HEK293 (cell line): ENCODE data around the gene AGMO.

Source experiments
- CTCF ChIA-PET: fragments of 350-600 bp; formaldehyde crosslinking; extraction: SDS; loops from one replicate; lab custom pipeline; 2021; ENCODE audit warnings: antibody characterized with exemption; lab: Yijun Ruan, JAX
- POLR2A ChIA-PET: fragments of 300-600 bp; formaldehyde crosslinking; extraction: SDS; loops from one replicate; lab custom pipeline; 2020; ENCODE audit warnings: antibody characterized with exemption, inconsistent platforms; lab: Yijun Ruan, JAX
- H3K27ac ChIP-seq: fragments of 200-500 bp; sonication (Bioruptor generic); 2 replicates; pipeline ENCODE4 v1.5.1; 2014; ENCODE audit warnings: low read depth, low read length, control low read depth, inconsistent platforms; ENCODE audit errors: extremely low read depth
- H3K36me3 ChIP-seq, 2 experiments: fragments of 200-500 bp in 1 of 2; sonication (Bioruptor generic) in 1 of 2; 1 replicate in 1 of 2; 2 replicates in 1 of 2; pipeline ENCODE4 v1.5.1; 2014 to 2017; ENCODE audit warnings: inconsistent platforms in 2 of 2, low read length in 2 of 2; ENCODE audit not compliant: control insufficient read depth in 2 of 2, insufficient read depth in 1 of 2
- H3K4me1 ChIP-seq: fragments of 200-500 bp; sonication (Bioruptor generic); 2 replicates; pipeline ENCODE4 v1.5.1; 2014; ENCODE audit warnings: mild to moderate bottlenecking, low read length, inconsistent platforms; ENCODE audit not compliant: control insufficient read depth, insufficient read depth
- H3K4me3 ChIP-seq: 2 replicates; pipeline ENCODE4 v1.5.1; 2011; ENCODE audit warnings: low read depth, mild to moderate bottlenecking, control low read depth, low read length, moderate library complexity
- H3K9me3 ChIP-seq: fragments of 200-500 bp; sonication (Bioruptor generic); 2 replicates; pipeline ENCODE4 v1.5.1; 2014; ENCODE audit warnings: low read depth, low read length, inconsistent platforms; ENCODE audit not compliant: control insufficient read depth, insufficient read depth
- BCL11A ChIP-seq: fragments of 450-650 bp; formaldehyde crosslinking; IDR thresholded peaks from 2 replicates; pipeline ENCODE4 v1.5.1; 2016; ENCODE audit warnings: low read depth, missing biosample characterization, missing genetic modification characterization
- BCL11B ChIP-seq: fragments of 450-650 bp; formaldehyde crosslinking; IDR thresholded peaks from 2 replicates; pipeline ENCODE4 v1.5.1; 2016; ENCODE audit warnings: low read depth, missing biosample characterization, missing genetic modification characterization
- EGR2 ChIP-seq: fragments of 450-650 bp; formaldehyde crosslinking; IDR thresholded peaks from 2 replicates; pipeline ENCODE4 v1.5.1; 2016; ENCODE audit warnings: low read depth, missing biosample characterization, missing genetic modification characterization
- GLIS2 ChIP-seq: fragments of 450-650 bp; formaldehyde crosslinking; IDR thresholded peaks from 2 replicates; pipeline ENCODE4 v1.5.1; 2016; ENCODE audit warnings: missing biosample characterization, missing genetic modification characterization
- HOXD13 ChIP-seq: sonication (generic); formaldehyde crosslinking; IDR thresholded peaks from 2 replicates; pipeline ENCODE4 v1.8.0; 2022; ENCODE audit warnings: missing genetic modification reagents, borderline replicate concordance
- PRDM1 ChIP-seq: fragments of 450-650 bp; formaldehyde crosslinking; IDR thresholded peaks from 2 replicates; pipeline ENCODE4; 2016; ENCODE audit warnings: missing biosample characterization, missing genetic modification characterization
- SETDB1 ChIP-seq: IDR thresholded peaks from one replicate; pipeline ENCODE4 v1.6.1; 2017; ENCODE audit warnings: mild to moderate bottlenecking, low read length, moderate library complexity, mixed read lengths; ENCODE audit not compliant: insufficient read length
- ZBTB44 ChIP-seq: fragments of 450-650 bp; IDR thresholded peaks from 2 replicates; pipeline ENCODE4 v1.5.1; 2018; ENCODE audit warnings: missing biosample characterization, mild to moderate bottlenecking, missing genetic modification characterization
- ZBTB6 ChIP-seq: fragments of 450-650 bp; formaldehyde crosslinking; IDR thresholded peaks from 2 replicates; pipeline ENCODE4 v1.5.1; 2017; ENCODE audit warnings: missing biosample characterization, missing genetic modification characterization
- ZFP3 ChIP-seq: fragments of 450-650 bp; formaldehyde crosslinking; IDR thresholded peaks from 2 replicates; pipeline ENCODE4 v1.5.1; 2016; ENCODE audit warnings: low read depth, missing biosample characterization, missing genetic modification characterization
- ZNF169 ChIP-seq: fragments of 450-650 bp; formaldehyde crosslinking; IDR thresholded peaks from 2 replicates; pipeline ENCODE4 v1.5.1; 2016; ENCODE audit warnings: missing biosample characterization, missing genetic modification characterization
- ZNF221 ChIP-seq: fragments of 450-650 bp; formaldehyde crosslinking; IDR thresholded peaks from 2 replicates; pipeline ENCODE4 v1.5.1; 2017; ENCODE audit warnings: missing biosample characterization, missing genetic modification characterization, borderline replicate concordance
- ZNF324 ChIP-seq: fragments of 450-650 bp; formaldehyde crosslinking; IDR thresholded peaks from 2 replicates; pipeline ENCODE4 v1.5.1; 2016; ENCODE audit warnings: missing biosample characterization, missing genetic modification characterization
- ZNF404 ChIP-seq: fragments of 450-650 bp; formaldehyde crosslinking; IDR thresholded peaks from 2 replicates; pipeline ENCODE4 v1.5.1; 2017; ENCODE audit warnings: missing biosample characterization, missing genetic modification characterization
- ZNF416 ChIP-seq: fragments of 450-650 bp; formaldehyde crosslinking; IDR thresholded peaks from 2 replicates; pipeline ENCODE4 v1.5.1; 2016; ENCODE audit warnings: missing biosample characterization, missing genetic modification characterization
- ZNF596 ChIP-seq: fragments of 450-650 bp; IDR thresholded peaks from 2 replicates; pipeline ENCODE4 v1.5.0; 2018; ENCODE audit warnings: missing biosample characterization, mild to moderate bottlenecking, missing genetic modification characterization, moderate library complexity
- ZNF623 ChIP-seq: fragments of 450-650 bp; formaldehyde crosslinking; IDR thresholded peaks from 2 replicates; pipeline ENCODE4 v1.5.1; 2016; ENCODE audit warnings: missing biosample characterization, missing genetic modification characterization
- ZNF639 ChIP-seq: fragments of 450-650 bp; formaldehyde crosslinking; IDR thresholded peaks from 2 replicates; pipeline ENCODE4 v1.5.1; 2016; ENCODE audit warnings: missing biosample characterization, missing genetic modification characterization
- ZNF645 ChIP-seq: fragments of 450-650 bp; formaldehyde crosslinking; IDR thresholded peaks from 2 replicates; pipeline ENCODE4; 2016; ENCODE audit warnings: missing biosample characterization, missing genetic modification characterization
- ZNF664 ChIP-seq: fragments of 450-650 bp; formaldehyde crosslinking; IDR thresholded peaks from 2 replicates; pipeline ENCODE4 v1.5.1; 2016; ENCODE audit warnings: missing biosample characterization, missing genetic modification characterization

Gene AGMO

GRCh38 chr7:15199482-15199881 lies 362.3 kb downstream of the AGMO start:
- Histone ChIP-seq H3K4me3 (no peak overlapping the region), H3K9me3 (no peaks in the 10 kb centered on the region), H3K4me1 (no peaks in the 10 kb centered on the region), H3K36me3 (no peaks in the 10 kb centered on the region), H3K27ac (no peak overlapping the region)
- TF ChIP-seq ZNF596, result no peak
- no peak for TF ChIP-seq ZNF404 (tag by site-specific recombination)
- no peak for TF ChIP-seq ZNF645 (tag by site-specific recombination)
- no peak for TF ChIP-seq ZNF639 (tag by site-specific recombination)
- no peak for TF ChIP-seq ZNF324 (tag by site-specific recombination)
- TF ChIP-seq PRDM1 (tag by site-specific recombination), result no peak
- no peak for TF ChIP-seq EGR2
- no peak for TF ChIP-seq BCL11B (tag by site-specific recombination)
- TF ChIP-seq ZNF416 (tag by site-specific recombination), result no peak
- no peak for TF ChIP-seq ZBTB6 (tag by site-specific recombination)
- no peak for TF ChIP-seq GLIS2 (tag by site-specific recombination)
- TF ChIP-seq ZNF664 (tag by site-specific recombination), result no peak
- no peak for TF ChIP-seq ZBTB44 (tag by site-specific recombination)
- ChIA-PET POLR2A (no interaction called here), CTCF (interaction anchor here (0.6 to 1.4 kb wide), 7 partner anchors 10 to 1589 kb away, joined by 3 to 4 read pairs (median 3); no protein-coding TSS in a partner anchor)

- H3K9me3 ChIP-seq, result no peaks in the 10 kb centered on the region
- no peak overlapping the region for H3K4me3 ChIP-seq
- no peak overlapping the region for H3K27ac ChIP-seq
- H3K4me1 ChIP-seq, result no peaks in the 10 kb centered on the region
- ChIA-PET POLR2A (no interaction called here), CTCF (interaction anchor here (0.6 to 1.2 kb wide), 2 partner anchors 11 to 411 kb away, joined by 3 to 6 read pairs; no protein-coding TSS in a partner anchor)
- no peak for TF ChIP-seq ZNF169
- TF ChIP-seq BCL11A (tag by site-specific recombination), result no peak
- no peak for TF ChIP-seq ZFP3 (tag by site-specific recombination)
- TF ChIP-seq ZNF623 (tag by site-specific recombination), result no peak
- TF ChIP-seq SETDB1, result no peak
- TF ChIP-seq ZNF221 (tag by site-specific recombination), result no peak
- no peak for TF ChIP-seq HOXD13
- TF ChIP-seq, all 188 proteins: peak for 0
- H3K36me3 ChIP-seq, result no peaks in the 10 kb centered on the region
These were observed 364.5 kb downstream of the AGMO start for GRCh38 chr7:15197042-15197977.
